Karpas-422 (cell line): ENCODE data around the gene RYK. TPM values are rescaled to one million over a fixed set of nuclear protein-coding genes. Genes with fewer than 3 reads are reported as not detected.

Source experiments
- DNase-seq: peaks from one replicate; pipeline ENCODE4 v3.0.0-alpha.2; 2015
- H2AFZ ChIP-seq: fragments of 200-600 bp; sonication (generic); 2 replicates; pipeline ENCODE4 v1.6.1; 2014; ENCODE audit warnings: antibody characterized with exemption, low read length, mixed read lengths
- H3K27ac ChIP-seq: fragments of 200-600 bp; sonication (generic); 2 replicates; pipeline ENCODE4 v1.5.1; 2014; ENCODE audit warnings: mild to moderate bottlenecking, low read length, moderate library complexity
- H3K27me3 ChIP-seq: fragments of 200-600 bp; sonication (generic); 2 replicates; pipeline ENCODE4 v1.6.1; 2014; ENCODE audit warnings: low read length, mixed read lengths
- H3K36me3 ChIP-seq: fragments of 200-600 bp; sonication (generic); 2 replicates; pipeline ENCODE4 v1.6.1; 2014; ENCODE audit warnings: low read length, mixed read lengths; ENCODE audit not compliant: insufficient read depth
- H3K4me1 ChIP-seq: fragments of 200-600 bp; sonication (generic); 2 replicates; pipeline ENCODE4 v1.6.1; 2014; ENCODE audit warnings: mild to moderate bottlenecking, low read length, mixed read lengths
- H3K4me2 ChIP-seq: fragments of 200-600 bp; sonication (generic); 2 replicates; pipeline ENCODE4 v1.6.1; 2014; ENCODE audit warnings: low read length, low read depth, mild to moderate bottlenecking; ENCODE audit not compliant: poor library complexity, severe bottlenecking
- H3K4me3 ChIP-seq: fragments of 200-600 bp; sonication (generic); 2 replicates; pipeline ENCODE4 v1.5.1; 2014; ENCODE audit warnings: mild to moderate bottlenecking, antibody characterized with exemption, low read length, mixed read lengths
- H3K79me2 ChIP-seq: fragments of 200-600 bp; sonication (generic); 2 replicates; pipeline ENCODE4 v1.6.1; 2014; ENCODE audit warnings: mild to moderate bottlenecking, low read length, mixed read lengths
- H3K9ac ChIP-seq: fragments of 200-600 bp; sonication (generic); 2 replicates; pipeline ENCODE4 v1.6.0; 2014; ENCODE audit warnings: low read length
- H3K9me2 ChIP-seq: fragments of 200-600 bp; sonication (generic), shearing (Covaris generic); replicated peaks from 2 replicates; pipeline ENCODE4 v1.6.0; 2014; ENCODE audit warnings: mild to moderate bottlenecking, low read length, moderate library complexity; ENCODE audit not compliant: insufficient read depth
- H3K9me3 ChIP-seq: fragments of 300-700, 200-600 bp; sonication (generic); 2 replicates; pipeline ENCODE4 v1.6.1; 2014; ENCODE audit warnings: low read length, mixed read lengths
- H4K20me1 ChIP-seq: fragments of 200-600 bp; sonication (generic); 2 replicates; pipeline ENCODE4 v1.6.1; 2014; ENCODE audit warnings: mild to moderate bottlenecking, antibody characterized with exemption, low read length, low read depth; ENCODE audit not compliant: insufficient read depth
- total RNA-seq: library from RNA; depleted of rRNA; stranded (reverse); fragments of >200 nt; shearing (Covaris generic); gene quantifications from 2 replicates; pipeline ENCODE4 v1.2.3, GENCODE V29; 2014; ENCODE audit warnings: low replicate concordance

RYK gene
- total RNA-seq, 1 experiment from 2014 or later = 14.8 TPM

DNA sequence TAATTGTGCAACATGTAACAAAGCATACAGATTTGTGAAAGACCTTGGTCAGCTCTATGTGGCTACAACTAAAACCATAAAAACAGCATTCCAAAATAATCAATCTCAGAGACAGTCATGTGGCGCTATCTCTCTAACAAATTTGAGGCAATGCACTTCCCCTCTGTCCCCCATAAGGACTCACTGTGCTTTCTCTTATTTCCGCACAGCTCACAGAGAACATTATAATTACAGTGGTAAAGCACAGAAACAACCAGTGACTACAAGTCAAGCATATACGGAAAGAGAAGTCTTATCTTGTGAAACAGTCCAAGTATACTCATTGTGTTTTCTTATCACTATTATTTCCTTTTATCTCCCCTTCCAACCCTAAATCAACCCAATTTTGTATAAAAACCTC, 64.3 kb downstream of the RYK start:
- Histone ChIP-seq H3K79me2 (no peaks in the 10 kb centered on the region), H3K27ac (no peak overlapping the region), H3K4me3 (no peak overlapping the region), H3K9ac (no peak overlapping the region), H3K27me3 (no peaks in the 10 kb centered on the region), H2AFZ (no peak overlapping the region), H3K4me1 (no peaks in the 10 kb centered on the region), H3K36me3 (no peaks in the 10 kb centered on the region), H3K9me3 (no peaks in the 10 kb centered on the region), H3K4me2 (no peak overlapping the region), H3K9me2 (no peaks in the 10 kb centered on the region), H4K20me1 (no peaks in the 10 kb centered on the region)
- no peak for DNase-seq

DNA sequence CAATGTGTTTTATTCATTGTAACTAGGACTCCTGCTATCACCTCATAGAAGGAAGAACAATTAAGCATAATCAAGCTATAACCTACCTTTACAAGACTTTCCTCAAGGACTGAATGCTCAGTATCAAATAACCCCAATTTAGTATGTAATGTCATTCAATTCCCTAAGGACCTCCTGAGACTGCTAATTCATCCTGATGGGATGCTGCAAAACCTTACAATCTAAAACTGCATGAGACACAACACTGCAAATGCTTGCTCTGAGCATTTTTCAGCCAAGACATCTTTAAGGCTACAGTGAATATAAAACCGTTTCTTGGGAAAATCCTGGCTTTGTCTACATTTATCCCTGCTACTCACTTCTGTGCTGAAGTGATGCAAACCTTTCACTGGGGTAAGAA, 69.9 kb downstream of the RYK start:
- H2AFZ ChIP-seq = no peak overlapping the region
- no peaks in the 10 kb centered on the region for H3K79me2 ChIP-seq
- H3K27ac ChIP-seq = no peak overlapping the region
- no peaks in the 10 kb centered on the region for H3K9me3 ChIP-seq
- H3K4me2 ChIP-seq = no peak overlapping the region
- no peaks in the 10 kb centered on the region for H3K4me1 ChIP-seq
- H4K20me1 ChIP-seq = no peaks in the 10 kb centered on the region
- no peaks in the 10 kb centered on the region for H3K27me3 ChIP-seq
- no peak overlapping the region for H3K4me3 ChIP-seq
- H3K36me3 ChIP-seq = no peaks in the 10 kb centered on the region
- no peaks in the 10 kb centered on the region for H3K9me2 ChIP-seq
- H3K9ac ChIP-seq = no peak overlapping the region
- DNase-seq = no peak

DNA sequence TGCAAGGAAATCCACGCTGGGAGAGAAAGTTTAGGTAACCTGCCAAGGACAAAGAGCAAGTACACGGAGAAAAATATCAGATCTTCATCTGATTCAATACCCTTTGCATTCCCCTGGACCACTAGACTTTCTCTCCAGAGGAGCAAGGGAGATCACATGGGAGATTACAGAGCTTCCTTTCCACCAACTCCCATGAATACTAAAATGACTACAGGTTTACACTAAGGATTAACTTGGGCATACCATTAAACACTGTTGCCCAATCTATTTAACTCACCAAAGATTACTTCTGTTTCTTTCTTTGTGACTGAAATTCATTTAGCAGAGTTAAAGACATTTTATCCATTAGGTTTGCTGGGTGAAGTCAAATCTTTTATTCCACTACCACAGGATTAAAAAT, 71.2 kb downstream of the RYK start:
- H3K27ac ChIP-seq = no peak overlapping the region
- DNase-seq = no peak
- H3K4me1 ChIP-seq = no peaks in the 10 kb centered on the region
- no peaks in the 10 kb centered on the region for H3K79me2 ChIP-seq
- no peak overlapping the region for H3K4me2 ChIP-seq
- no peaks in the 10 kb centered on the region for H3K27me3 ChIP-seq
- no peaks in the 10 kb centered on the region for H3K9me3 ChIP-seq
- H3K9ac ChIP-seq = no peak overlapping the region
- no peak overlapping the region for H3K4me3 ChIP-seq
- H2AFZ ChIP-seq = no peak overlapping the region
- no peaks in the 10 kb centered on the region for H4K20me1 ChIP-seq
- no peaks in the 10 kb centered on the region for H3K9me2 ChIP-seq
- no peaks in the 10 kb centered on the region for H3K36me3 ChIP-seq

DNA sequence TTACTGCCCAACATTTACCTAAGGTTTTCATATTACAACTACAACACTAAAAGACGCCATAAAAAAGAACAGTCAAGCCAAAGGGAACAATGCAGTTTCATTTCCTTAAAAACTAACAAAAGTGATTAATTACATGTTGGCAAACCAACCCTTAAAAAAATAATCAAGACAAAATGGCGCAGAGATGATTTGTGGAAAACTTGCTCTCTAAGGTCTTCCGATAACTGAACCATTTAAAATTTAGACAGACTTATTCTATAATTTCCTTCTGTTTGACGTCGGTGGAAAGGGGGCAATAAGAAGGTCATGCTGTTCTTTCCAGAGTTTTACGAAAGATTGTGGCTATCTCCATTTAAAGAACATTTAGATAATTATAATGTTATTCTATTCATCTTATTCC, 87.6 kb downstream of the RYK start:
- H3K9me2 ChIP-seq = no peaks in the 10 kb centered on the region
- H3K9me3 ChIP-seq = no peaks in the 10 kb centered on the region
- H3K4me1 ChIP-seq = no peaks in the 10 kb centered on the region
- no peak overlapping the region for H3K27ac ChIP-seq
- no peaks in the 10 kb centered on the region for H3K79me2 ChIP-seq
- H3K9ac ChIP-seq = no peak overlapping the region
- no peak for DNase-seq
- H3K4me2 ChIP-seq = no peak overlapping the region
- no peaks in the 10 kb centered on the region for H3K27me3 ChIP-seq
- no peaks in the 10 kb centered on the region for H4K20me1 ChIP-seq
- H3K4me3 ChIP-seq = no peak overlapping the region
- H2AFZ ChIP-seq = no peak overlapping the region
- H3K36me3 ChIP-seq = no peaks in the 10 kb centered on the region

DNA sequence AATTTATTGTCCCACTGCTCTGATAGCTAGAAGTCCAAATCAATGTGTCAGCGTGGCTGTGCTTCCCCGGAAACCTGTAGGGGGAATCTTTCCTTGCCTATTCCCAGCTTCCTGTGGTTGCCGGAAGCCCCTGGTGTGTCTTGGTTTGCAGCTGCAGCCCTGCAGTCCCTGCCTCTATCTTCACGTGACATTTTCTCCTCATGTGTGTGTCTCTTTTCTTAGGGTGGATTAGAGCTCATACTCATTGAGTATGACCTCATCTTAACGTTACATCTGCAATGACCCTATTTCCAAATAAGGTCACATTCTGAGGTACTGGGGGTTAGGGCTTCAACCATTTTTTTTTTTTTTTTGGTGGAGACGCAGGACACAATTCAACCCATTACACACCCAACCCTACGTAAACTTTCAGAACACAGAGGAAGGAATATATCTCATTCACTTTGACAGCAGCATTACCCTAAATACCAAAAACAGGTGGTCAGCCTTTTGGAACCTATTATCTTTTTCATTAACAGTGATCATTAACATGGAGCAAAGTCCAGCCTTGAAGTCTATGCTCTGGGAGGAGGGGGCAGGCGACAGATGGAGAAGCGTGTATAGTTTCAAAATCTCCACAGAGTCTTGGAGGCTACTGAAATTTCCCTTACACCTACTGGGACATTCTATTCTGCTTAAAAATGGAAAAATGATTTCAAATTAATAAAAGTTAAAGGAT, 88.6 kb downstream of the RYK start:
- Histone ChIP-seq H3K9ac (no peak overlapping the region), H3K9me2 (no peaks in the 10 kb centered on the region), H3K4me1 (no peaks in the 10 kb centered on the region), H3K36me3 (no peaks in the 10 kb centered on the region), H3K27ac (no peak overlapping the region), H2AFZ (no peak overlapping the region), H4K20me1 (no peaks in the 10 kb centered on the region), H3K27me3 (no peaks in the 10 kb centered on the region), H3K79me2 (no peaks in the 10 kb centered on the region), H3K4me3 (no peak overlapping the region), H3K4me2 (no peak overlapping the region), H3K9me3 (no peaks in the 10 kb centered on the region)
- no peak for DNase-seq

DNA sequence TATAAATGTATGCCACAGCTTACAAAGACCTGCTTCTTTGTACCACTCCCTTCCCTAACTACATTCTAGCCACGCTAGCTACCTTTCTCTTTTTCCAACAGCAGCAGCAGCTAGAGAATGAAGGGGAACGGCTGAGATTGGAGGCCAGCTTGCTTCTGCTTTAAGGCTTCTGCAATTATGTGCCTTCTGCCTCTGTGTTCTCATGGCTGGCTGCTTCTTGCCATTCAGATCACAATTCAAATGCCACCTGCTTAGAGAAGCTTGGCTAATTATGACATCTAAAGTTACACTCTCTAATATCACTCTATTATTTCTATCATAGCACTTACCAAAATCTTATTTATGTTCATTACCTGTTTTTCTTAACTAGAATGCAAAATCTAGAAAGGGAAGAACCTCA, 95.2 kb downstream of the RYK start:
- Histone ChIP-seq H3K4me1 (no peaks in the 10 kb centered on the region), H3K9me3 (no peaks in the 10 kb centered on the region), H3K9me2 (no peaks in the 10 kb centered on the region), H3K36me3 (no peaks in the 10 kb centered on the region), H4K20me1 (no peaks in the 10 kb centered on the region), H2AFZ (no peak overlapping the region), H3K27me3 (no peaks in the 10 kb centered on the region), H3K4me3 (no peak overlapping the region), H3K27ac (no peak overlapping the region), H3K9ac (no peak overlapping the region), H3K79me2 (no peaks in the 10 kb centered on the region), H3K4me2 (no peak overlapping the region)
- DNase-seq = no peak

DNA sequence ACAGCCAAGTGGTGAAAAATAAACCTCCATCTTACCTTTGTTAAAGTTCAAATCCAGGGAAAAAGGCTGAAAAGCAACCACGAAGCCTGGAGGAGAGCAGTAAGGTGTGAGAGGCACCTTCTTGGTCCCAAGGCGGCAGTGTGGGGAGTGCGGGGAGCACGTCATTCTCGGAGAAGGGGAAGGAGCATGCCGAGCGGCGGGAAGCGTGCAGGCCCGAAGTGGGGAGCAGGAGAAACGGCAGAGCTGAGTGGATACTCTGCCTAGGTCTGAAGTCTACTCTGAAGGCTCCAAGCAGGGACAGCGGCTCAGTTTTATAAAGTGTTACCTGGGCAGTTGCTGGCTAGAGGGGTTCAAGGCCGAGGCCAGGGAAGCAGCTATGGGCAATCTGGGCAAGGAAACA, 96.9 kb downstream of the RYK start:
- Histone ChIP-seq H3K36me3 (no peaks in the 10 kb centered on the region), H3K4me2 (no peak overlapping the region), H3K9me2 (no peaks in the 10 kb centered on the region), H3K4me3 (no peak overlapping the region), H3K4me1 (no peaks in the 10 kb centered on the region), H3K27me3 (no peaks in the 10 kb centered on the region), H2AFZ (no peak overlapping the region), H3K9me3 (no peaks in the 10 kb centered on the region), H3K9ac (no peak overlapping the region), H4K20me1 (no peaks in the 10 kb centered on the region), H3K27ac (no peak overlapping the region), H3K79me2 (no peaks in the 10 kb centered on the region)
- no peak for DNase-seq

DNA sequence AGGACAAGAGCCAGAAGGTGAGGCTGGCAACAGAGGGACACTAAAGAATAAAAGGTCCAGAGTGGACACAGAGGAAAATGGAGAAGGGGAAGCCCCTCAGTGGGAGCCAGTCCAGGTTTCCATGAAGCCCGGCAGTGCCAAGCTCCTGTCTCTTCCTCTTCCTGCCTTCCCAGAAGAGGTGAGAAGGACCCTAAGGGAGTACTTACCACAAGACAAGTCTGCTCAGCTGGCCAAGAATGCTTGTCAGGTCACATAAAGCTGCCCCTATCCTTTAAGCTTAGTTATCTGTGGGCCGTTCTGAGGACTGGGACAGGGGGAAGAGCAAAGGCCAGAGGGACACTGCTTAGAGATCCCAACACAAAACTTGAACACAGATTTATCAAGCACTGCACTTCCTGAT, 100.2 kb downstream of the RYK start:
- Histone ChIP-seq H3K4me3 (no peak overlapping the region), H3K4me2 (no peak overlapping the region), H2AFZ (no peak overlapping the region), H3K36me3 (no peaks in the 10 kb centered on the region), H4K20me1 (no peaks in the 10 kb centered on the region), H3K27me3 (no peaks in the 10 kb centered on the region), H3K9ac (no peak overlapping the region), H3K27ac (no peak overlapping the region), H3K4me1 (no peaks in the 10 kb centered on the region), H3K9me2 (no peaks in the 10 kb centered on the region), H3K9me3 (no peaks in the 10 kb centered on the region), H3K79me2 (no peaks in the 10 kb centered on the region)
- no peak for DNase-seq
